HG02973 (cell line): Measurements from ENCODE around the gene TENM4.

Source experiments
- ATAC-seq: cut with Tn5 transposase; IDR thresholded peaks from one replicate; pipeline ENCODE4 v1.9.1; 2021; ENCODE audit warnings: moderate library complexity; ENCODE audit not compliant: unreplicated experiment

Gene TENM4

DNA sequence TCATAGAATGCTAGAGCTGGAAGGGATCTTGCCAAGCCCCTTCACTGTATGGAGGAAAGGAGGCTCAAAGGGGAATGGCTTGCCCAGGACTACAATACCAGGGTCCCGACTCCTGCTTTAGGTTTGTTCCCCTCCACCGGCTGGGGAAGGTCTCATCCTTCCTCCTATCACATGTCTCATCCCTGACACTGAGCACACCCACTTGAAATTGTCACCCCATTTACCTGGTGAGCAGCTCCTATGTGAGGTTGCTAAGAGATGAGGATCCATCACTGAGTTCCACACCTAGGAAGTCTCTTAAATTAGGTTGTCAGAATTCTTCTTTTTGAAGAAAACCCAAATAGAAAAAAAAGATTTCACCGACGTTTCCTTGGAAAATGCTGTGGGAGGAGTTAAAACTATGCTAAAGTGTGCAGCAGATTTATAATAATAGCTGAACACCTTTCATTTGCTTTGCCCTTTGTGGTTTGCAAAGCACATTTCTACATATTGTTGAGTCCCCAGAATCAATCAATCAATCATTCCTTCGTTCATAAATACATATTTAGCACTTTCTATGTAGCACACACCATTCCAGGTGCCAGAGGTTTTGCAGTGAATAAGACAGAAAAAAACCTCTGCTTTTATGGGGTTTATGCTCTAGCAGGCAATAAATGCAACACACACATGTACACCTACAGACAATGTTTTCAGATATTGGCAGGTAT lies 91.7 kb downstream of the TENM4 start:
- ATAC-seq, result no peak

GRCh38 chr11:79346021-79346420 lies 94.8 kb downstream of the TENM4 start:
- no peak for ATAC-seq

GRCh38 chr11:79344753-79345294 lies 96.0 kb downstream of the TENM4 start:
- ATAC-seq, result no peak

- ATAC-seq, result no peak
Observed at GRCh38 chr11:79342686-79343085, 98.1 kb downstream of the TENM4 start.

- ATAC-seq, result no peak
Observed at GRCh38 chr11:79342236-79342635, 98.6 kb downstream of the TENM4 start.

- ATAC-seq, result no peak
Observed at GRCh38 chr11:79340535-79340934, 100.3 kb downstream of the TENM4 start.

GRCh38 chr11:79336797-79337517 lies 103.9 kb downstream of the TENM4 start:
- no peak for ATAC-seq

DNA sequence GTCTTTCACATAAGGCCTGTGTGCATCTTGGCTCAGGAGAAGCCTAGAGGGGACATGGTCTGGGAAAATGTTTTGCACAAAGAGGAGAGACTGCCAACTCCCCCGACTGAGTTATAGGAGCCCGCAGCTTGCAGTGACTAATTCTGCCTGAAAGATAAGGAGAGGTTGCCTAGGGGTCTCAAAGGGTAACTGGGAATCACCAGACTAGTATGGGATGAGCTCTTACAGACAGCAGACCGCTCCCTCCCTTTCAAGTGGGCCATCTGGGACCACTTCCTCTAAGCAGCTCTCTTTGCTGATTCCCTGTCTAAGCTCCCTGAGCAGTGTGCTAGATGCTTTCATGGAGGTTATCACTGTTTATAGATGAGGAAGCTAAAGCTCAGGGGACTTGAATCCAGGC lies 105.1 kb downstream of the TENM4 start:
- ATAC-seq, result no peak

DNA sequence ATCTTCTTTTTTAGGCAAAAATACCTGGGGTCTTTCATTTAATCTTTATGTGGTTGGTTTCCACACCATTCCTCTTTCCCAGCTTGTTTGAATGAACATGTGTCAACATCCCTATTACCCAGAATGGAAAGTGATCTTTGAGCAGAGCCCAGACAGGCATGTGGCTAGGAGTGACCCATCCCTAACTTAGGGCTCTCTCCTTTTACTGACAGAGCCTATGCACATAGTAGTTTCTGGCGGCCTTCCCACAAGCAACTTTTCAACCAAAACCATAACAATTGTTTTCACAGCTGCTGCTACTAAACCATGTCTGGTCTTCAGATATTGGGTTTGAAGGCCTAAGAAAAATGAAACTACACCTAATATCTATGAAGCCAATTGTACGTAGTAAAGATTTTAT lies 107.5 kb downstream of the TENM4 start:
- no peak for ATAC-seq

GRCh38 chr11:79332017-79332416 lies 108.8 kb downstream of the TENM4 start:
- no peak for ATAC-seq

- ATAC-seq, result no peak
Observed at GRCh38 chr11:79331203-79331901, 109.5 kb downstream of the TENM4 start.

DNA sequence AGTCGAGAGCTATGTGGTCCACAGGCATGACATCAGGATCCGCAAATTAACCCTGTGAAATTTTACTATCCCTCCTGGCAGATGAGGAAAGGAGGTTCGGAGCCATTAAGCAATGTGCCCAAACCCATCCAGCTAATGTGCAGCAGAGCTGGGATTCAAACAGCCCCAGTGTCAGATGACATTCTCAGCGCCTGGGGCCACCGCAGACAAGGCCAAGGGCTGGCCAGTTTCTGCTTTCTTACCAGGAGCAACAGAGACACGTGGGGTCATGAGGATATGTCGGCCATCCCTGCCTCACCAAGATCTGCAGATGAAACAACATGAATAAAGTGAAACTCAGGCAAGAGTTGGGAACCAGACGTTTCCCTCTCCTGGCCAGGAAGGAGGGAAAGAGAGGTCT lies 110.2 kb downstream of the TENM4 start:
- no peak for ATAC-seq

DNA sequence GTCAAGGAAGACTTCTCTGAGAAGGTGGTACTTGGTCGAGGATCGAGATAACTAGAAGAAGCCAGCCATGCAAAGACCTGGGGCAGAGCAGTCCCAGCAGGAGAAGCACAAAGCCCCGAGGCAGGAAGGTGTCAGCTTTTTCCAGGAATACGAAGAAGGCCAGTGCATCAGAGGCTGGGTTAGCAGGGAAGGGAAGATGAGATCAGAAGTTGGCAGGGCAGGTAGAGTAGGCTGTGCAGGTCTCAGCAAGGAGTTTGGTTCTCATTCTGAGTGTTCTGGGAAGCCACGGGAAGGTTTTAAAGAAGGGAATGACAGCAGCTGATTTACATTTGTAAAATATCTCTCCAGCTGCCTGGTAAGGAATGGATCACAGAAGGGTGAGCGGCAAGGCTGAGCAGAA lies 111.3 kb downstream of the TENM4 start:
- ATAC-seq, result no peak

DNA sequence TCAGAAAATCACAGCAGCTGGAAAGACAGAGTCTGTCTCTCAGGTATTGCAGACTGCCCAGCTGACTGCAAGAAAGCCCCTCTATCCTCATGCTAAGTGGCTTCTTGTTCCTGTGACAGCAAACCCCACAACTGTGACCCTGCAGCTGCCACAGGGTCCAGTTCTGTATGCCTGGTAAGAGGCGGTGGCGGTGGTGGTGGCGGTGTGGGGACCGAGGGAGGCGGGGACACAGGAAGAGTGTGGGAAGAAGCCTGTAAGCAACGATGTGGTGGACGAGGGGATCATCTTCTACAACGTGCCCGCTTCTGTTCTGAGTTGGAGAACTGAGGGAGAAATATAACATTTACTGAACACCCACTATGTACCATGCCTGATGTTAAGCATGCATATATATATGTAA lies 112.4 kb downstream of the TENM4 start:
- ATAC-seq, result no peak

- ATAC-seq, result no peak
Observed at GRCh38 chr11:79325851-79326250, 115.0 kb downstream of the TENM4 start.

DNA sequence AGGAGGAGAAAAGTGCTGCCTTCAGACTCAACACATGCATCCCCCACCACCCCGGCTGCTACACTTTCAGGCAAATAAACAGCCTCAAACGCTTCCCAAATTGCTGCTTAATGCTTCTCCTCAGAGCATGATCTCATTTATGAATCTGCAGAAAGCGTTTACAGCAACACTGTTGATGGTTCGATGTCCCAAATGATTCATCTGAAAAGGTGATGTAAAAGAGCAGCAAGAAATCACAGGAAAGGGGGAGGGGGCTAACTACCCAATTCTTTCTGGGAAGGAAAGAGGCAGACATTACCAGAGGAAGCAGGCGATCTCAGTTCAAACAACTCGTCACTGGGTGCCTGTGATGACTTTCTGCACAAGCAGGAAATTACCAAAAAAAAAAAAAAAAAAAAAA lies 119.6 kb downstream of the TENM4 start:
- no peak for ATAC-seq

DNA sequence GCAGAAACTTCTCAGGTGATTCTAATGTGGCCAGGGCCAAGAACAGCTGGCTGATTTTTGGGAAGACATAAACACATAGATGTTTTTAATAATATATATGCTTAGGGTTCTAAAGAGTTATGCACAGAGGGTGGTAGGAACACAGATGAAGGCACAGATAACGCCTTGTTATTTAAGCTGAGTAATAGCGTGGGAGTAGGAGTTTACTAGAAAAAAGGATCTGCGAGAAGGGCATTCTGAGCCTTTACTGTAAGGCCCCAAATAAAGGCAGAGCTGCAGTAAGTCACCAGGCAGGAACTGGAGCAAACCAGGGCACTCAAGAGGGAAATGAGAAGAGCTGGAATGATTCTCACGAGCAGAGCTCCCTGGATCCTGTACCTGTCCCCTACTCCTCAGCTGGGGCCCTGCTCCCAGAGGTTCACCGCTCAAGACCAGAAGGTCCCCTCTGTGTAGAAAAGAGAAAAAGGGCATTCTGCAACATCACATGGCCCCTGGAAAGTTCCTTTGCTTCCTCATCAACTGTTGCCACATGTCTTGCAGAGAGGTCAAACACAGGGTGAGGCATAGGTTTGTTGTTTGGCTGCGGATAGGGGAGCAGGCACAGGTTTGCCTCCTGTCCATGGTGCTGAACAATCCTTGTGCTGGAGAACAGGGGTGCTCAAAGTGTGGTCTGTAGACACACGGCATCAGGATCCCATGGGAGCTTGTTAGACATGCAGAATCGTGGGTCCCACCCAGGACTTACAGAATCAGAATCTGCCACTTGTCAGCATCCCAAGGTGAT lies 125.7 kb downstream of the TENM4 start:
- ATAC-seq, result no peak

GRCh38 chr11:79313530-79313913 lies 127.3 kb downstream of the TENM4 start:
- no peak for ATAC-seq

- no peak for ATAC-seq
Observed at GRCh38 chr11:79312617-79313529, 128.0 kb downstream of the TENM4 start.

GRCh38 chr11:79311461-79311860 lies 129.4 kb downstream of the TENM4 start:
- no peak for ATAC-seq
